SK-N-SH (cell line): ENCODE results near the gene DNAJC4. TPM values are rescaled to one million over a fixed set of nuclear protein-coding genes. Genes with fewer than 3 reads are reported as not detected.
A peak's percentile ranks its signal among the peaks of the same experiment; 100 is the strongest.

Experiments used
- CTCF ChIA-PET: fragments of 300-600, 350-600 bp; formaldehyde crosslinking; extraction: SDS; loops from one replicate; lab custom pipeline; 2021; lab: Yijun Ruan, JAX
- POLR2A ChIA-PET: fragments of 350-600 bp; sonication (Branson Sonifier 250); formaldehyde crosslinking; extraction: SDS; loops from one replicate; lab custom pipeline; 2020; ENCODE audit warnings: antibody characterized with exemption, inconsistent platforms; lab: Yijun Ruan, JAX
- DNase-seq: peaks from one replicate; pipeline ENCODE4 v3.0.0; 2012
- H2AFZ ChIP-seq: fragments of 200-600 bp; sonication (generic); 2 replicates; pipeline ENCODE4 v1.8.1; 2016; ENCODE audit warnings: antibody characterized with exemption, mild to moderate bottlenecking, low read depth
- H3F3A ChIP-seq: fragments of 200-600 bp; sonication (generic); replicated peaks from 2 replicates; pipeline ENCODE3; 2016; ENCODE audit warnings: antibody characterized with exemption, mild to moderate bottlenecking; ENCODE audit not compliant: insufficient read depth
- H3K27ac ChIP-seq, 2 experiments: fragments of 200-500 bp in 1 of 2; fragments of 200-600 bp in 1 of 2; sonication (Bioruptor generic) in 1 of 2; sonication (generic), shearing (Covaris generic) in 1 of 2; 2 replicates each; pipeline versions ENCODE4 v1.5.1 to v1.6.1; 2014 to 2016; ENCODE audit warnings: low read depth in 2 of 2, inconsistent platforms in 1 of 2, low read length in 1 of 2, mild to moderate bottlenecking in 1 of 2, mixed read lengths in 1 of 2
- H3K27me3 ChIP-seq: fragments of 200-600 bp; sonication (generic), shearing (Covaris generic); 2 replicates; pipeline ENCODE4 v1.6.1; 2016; ENCODE audit warnings: mixed run types; ENCODE audit not compliant: insufficient read depth
- H3K36me3 ChIP-seq, 2 experiments: fragments of 200-500 bp in 1 of 2; fragments of 200-600 bp in 1 of 2; sonication (Bioruptor generic) in 1 of 2; sonication (generic) in 1 of 2; replicated peaks in 1 of 2; 2 replicates each; pipeline versions ENCODE3 to v1.5.1; 2014 to 2016; ENCODE audit warnings: low read length in 1 of 2, mild to moderate bottlenecking in 1 of 2; ENCODE audit not compliant: insufficient read depth in 2 of 2, control insufficient read depth in 1 of 2
- H3K4me1 ChIP-seq, 2 experiments: fragments of 200-500 bp in 1 of 2; fragments of 200-600 bp in 1 of 2; sonication (Bioruptor generic) in 1 of 2; sonication (generic), shearing (Covaris generic) in 1 of 2; 2 replicates each; pipeline versions ENCODE4 v1.5.1 to v1.6.1; 2014 to 2016; ENCODE audit warnings: low read depth in 1 of 2, low read length in 1 of 2, mixed run types in 1 of 2; ENCODE audit not compliant: insufficient read depth in 2 of 2, control insufficient read depth in 1 of 2
- H3K4me2 ChIP-seq: fragments of 200-600 bp; sonication (generic), shearing (Covaris generic); 2 replicates; pipeline ENCODE4 v1.6.1; 2017; ENCODE audit warnings: mixed run types
- H3K4me3 ChIP-seq, 2 experiments: fragments of 200-500 bp in 1 of 2; fragments of 200-600 bp in 1 of 2; sonication (Bioruptor generic) in 1 of 2; sonication (generic), shearing (Covaris generic) in 1 of 2; 2 replicates each; pipeline versions ENCODE4 v1.5.1 to v1.8.1; 2014 to 2016; ENCODE audit warnings: low read depth in 2 of 2, inconsistent platforms in 1 of 2, low read length in 1 of 2, mild to moderate bottlenecking in 1 of 2, mixed read lengths in 1 of 2, moderate library complexity in 1 of 2
- H3K79me2 ChIP-seq: fragments of 200-600 bp; sonication (generic); 2 replicates; pipeline ENCODE4 v1.8.1; 2017; ENCODE audit warnings: mild to moderate bottlenecking; ENCODE audit not compliant: insufficient read depth
- H3K9ac ChIP-seq: fragments of 200-600 bp; sonication (generic); 2 replicates; pipeline ENCODE4 v1.6.1; 2017; ENCODE audit warnings: mixed run types
- H3K9me2 ChIP-seq: fragments of 200-600 bp; sonication (generic); 2 replicates; pipeline ENCODE4 v1.6.1; 2017; ENCODE audit warnings: mixed run types
- H3K9me3 ChIP-seq: fragments of 200-600 bp; sonication (generic); 2 replicates; pipeline ENCODE4 v1.6.1; 2017; ENCODE audit warnings: mixed run types, mild to moderate bottlenecking, moderate library complexity
- H4K20me1 ChIP-seq: fragments of 200-600 bp; sonication (generic); 2 replicates; pipeline ENCODE4 v1.6.1; 2017; ENCODE audit warnings: mild to moderate bottlenecking, mixed run types; ENCODE audit not compliant: insufficient read depth
- CHD2 ChIP-seq: fragments of 150-350 bp; IDR thresholded peaks from 2 replicates; pipeline ENCODE4 v1.6.1; 2018; ENCODE audit warnings: low read length; ENCODE audit not compliant: partially characterized antibody
- CTCF ChIP-seq: fragments of 200-600 bp; sonication (generic); IDR thresholded peaks from 2 replicates; pipeline ENCODE4 v1.6.1; 2017; ENCODE audit warnings: antibody characterized with exemption, mild to moderate bottlenecking, moderate library complexity
- EP300 ChIP-seq, 2 experiments: IDR thresholded peaks; 2 replicates each; pipeline versions ENCODE4 v1.4.0 to v1.6.1; 2012; ENCODE audit warnings: borderline replicate concordance in 1 of 2, low read depth in 1 of 2, low read length in 1 of 2
- FOSL2 ChIP-seq: IDR thresholded peaks from 2 replicates; pipeline ENCODE4 v1.4.0; 2012; ENCODE audit warnings: low read depth, mild to moderate bottlenecking, moderate library complexity, borderline replicate concordance
- FOXM1 ChIP-seq: IDR thresholded peaks from 2 replicates; pipeline ENCODE4 v1.4.0; 2012; ENCODE audit warnings: low read depth, mild to moderate bottlenecking
- GABPA ChIP-seq: IDR thresholded peaks from 2 replicates; pipeline ENCODE4 v1.4.0; 2012; ENCODE audit warnings: low read depth, mild to moderate bottlenecking
- GATA2 ChIP-seq: sonication (generic); formaldehyde crosslinking; IDR thresholded peaks from 2 replicates; pipeline ENCODE4 v1.5.0; 2020; ENCODE audit warnings: mild to moderate bottlenecking, missing genetic modification reagents
- IRF3 ChIP-seq: fragments of 150-350 bp; IDR thresholded peaks from 2 replicates; pipeline ENCODE4 v1.6.1; 2016; ENCODE audit warnings: mild to moderate bottlenecking, low read depth, low read length
- MXI1 ChIP-seq: IDR thresholded peaks from 2 replicates; pipeline ENCODE4 v1.6.1; 2012; ENCODE audit warnings: mild to moderate bottlenecking, low read depth, low read length, improper control_type of control experiment
- NRF1 ChIP-seq: IDR thresholded peaks from 2 replicates; pipeline ENCODE4 v1.6.1; 2012; ENCODE audit warnings: low read depth, mild to moderate bottlenecking, low read length
- RAD21 ChIP-seq: IDR thresholded peaks from 2 replicates; pipeline ENCODE4 v1.6.1; 2012; ENCODE audit warnings: mild to moderate bottlenecking, low read length
- REST ChIP-seq: IDR thresholded peaks from 2 replicates; pipeline ENCODE4 v1.6.1; 2012; ENCODE audit warnings: mild to moderate bottlenecking, low read depth, low read length, moderate library complexity
- RXRA ChIP-seq: IDR thresholded peaks from 2 replicates; pipeline ENCODE4 v1.4.0; 2012; ENCODE audit warnings: low read depth, mild to moderate bottlenecking, borderline replicate concordance
- SIN3A ChIP-seq: IDR thresholded peaks from 2 replicates; pipeline ENCODE4 v1.6.1; 2012; ENCODE audit warnings: low read depth, mild to moderate bottlenecking, low read length, moderate library complexity, borderline replicate concordance
- SMC3 ChIP-seq: IDR thresholded peaks from 2 replicates; pipeline ENCODE4 v1.6.1; 2012; ENCODE audit warnings: low read depth, low read length, improper control_type of control experiment
- TAF1 ChIP-seq: IDR thresholded peaks from 2 replicates; pipeline ENCODE4 v1.6.1; 2012; ENCODE audit warnings: low read depth, mild to moderate bottlenecking, low read length, moderate library complexity, borderline replicate concordance
- TEAD4 ChIP-seq: IDR thresholded peaks from 2 replicates; pipeline ENCODE4 v1.4.0; 2012; ENCODE audit warnings: mild to moderate bottlenecking, borderline replicate concordance; ENCODE audit not compliant: insufficient read depth
- USF2 ChIP-seq: fragments of 150-350 bp; IDR thresholded peaks from 2 replicates; pipeline ENCODE4 v1.6.1; 2017; ENCODE audit warnings: antibody characterized with exemption, low read length, low read depth, borderline replicate concordance
- WGBS: methylation state at CpG from one replicate; pipeline ENCODE4 v1.1.6; 2017; ENCODE audit warnings: low lambda C conversion rate; 5-methylcytosine and 5-hydroxymethylcytosine counted together
- polyA plus RNA-seq, 3 experiments: library from polyadenylated mRNA; depleted of rRNA; stranded (reverse); fragments of >200 nt; gene quantifications; 2 replicates each; pipeline ENCODE4 v1.2.3, GENCODE V29; 2012

DNAJC4 gene
- polyA plus RNA-seq, 1 of the 3 experiments (the other 2 are of a cell fraction), result 52.1 TPM

- TF ChIP-seq SMC3 (no peak), TEAD4 (no peak), GATA2 (CRISPR knock-in tag) (no peak), MXI1 (peak; percentile 81), EP300 (IDR thresholded peaks at IDR 0.05; ENCODE audit: borderline replicate concordance in 1 of 2, low read depth in 1 of 2, low read length in 1 of 2) (no peak), TAF1 (peak; percentile 98), GABPA (no peak), CTCF (peak; percentile 34), NRF1 (no peak)
Observed at GRCh38 chr11:64185175-64185692, 45.1 kb upstream of the DNAJC4 start (continued).

- CTCF ChIA-PET, result interaction anchor here (1.0 to 2.7 kb wide), 9 partner anchors 9 to 242 kb away, joined by 3 to 10 read pairs (median 5); partner anchors contain the start of gene FERMT3
- peaks cover 9 to 25% of the 10 kb centered on the region in 2 experiments; a peak in 3 of 4 replicates for H3K4me1 ChIP-seq
- 1% methylated on average over 12 of the region's 74 CpGs for WGBS
- TF ChIP-seq FOXM1 (no peak), RXRA (no peak), TAF1 (peak; percentile 93), IRF3 (peak; percentile 100), CHD2 (peak; percentile 97), REST (0 out of 2 replicates have a peak, but pooled peaks have one; percentile 38), CTCF (peak; percentile 29; the same call in 1 of the 2 replicates), USF2 (no peak), FOSL2 (no peak), GATA2 (CRISPR knock-in tag) (no peak), RAD21 (no peak), SIN3A (peak; percentile 95; the same call in 1 of the 2 replicates)
Observed at GRCh38 chr11:64185693-64186491, 44.5 kb upstream of the DNAJC4 start, which contains the start of gene STIP1. Gene STIP1 (plus strand): TSS chr11:64186171. CDS start chr11:64186262, 91 bp downstream.

More at GRCh38 chr11:64185693-64186491, 44.5 kb upstream of the DNAJC4 start, which contains the start of gene STIP1:
- Histone ChIP-seq H3K4me3 (peak within 1 kb of the TSS; percentile 59 to 67), H3F3A (peaks cover 19% of the 10 kb centered on the region), H3K27me3 (no peaks in the 10 kb centered on the region), H4K20me1 (peaks cover 20% of the 10 kb centered on the region), H3K4me2 (peak within 1 kb of the TSS; percentile 83), H3K36me3 (peaks cover 0 to 8% of the 10 kb centered on the region in 2 experiments), H3K27ac (peak within 1 kb of the TSS; percentile 88 to 90), H3K9ac (peak within 1 kb of the TSS; percentile 78), H3K9me2 (no peaks in the 10 kb centered on the region), H2AFZ (peak within 1 kb of the TSS; percentile 32; the same call in 1 of the 2 replicates), H3K9me3 (no peaks in the 10 kb centered on the region), H3K79me2 (peaks cover 30% of the 10 kb centered on the region)
- POLR2A ChIA-PET, result interaction anchor here (0.6 to 1.9 kb wide), 14 partner anchors 15 to 1314 kb away, joined by 3 to 9 read pairs (median 4); partner anchors contain the start of gene NUDT22
- peak; percentile 96 for DNase-seq
